HK-2 (cell line): ENCODE data around the gene NEDD4L.

ENCODE experiments used
- DNase-seq: peaks from one replicate; pipeline ENCODE4 v3.0.0-alpha.2; 2018; ENCODE audit not compliant: unreplicated experiment

NEDD4L gene

GRCh38 chr18:58316396-58317342 is 272.6 kb downstream of the NEDD4L start:
- DNase-seq = no peak

GRCh38 chr18:58319719-58320118 is 275.7 kb downstream of the NEDD4L start:
- no peak for DNase-seq

- DNase-seq = no peak
These were observed 277.0 kb downstream of the NEDD4L start for GRCh38 chr18:58320907-58321561.

GRCh38 chr18:58321986-58322385 is 278.0 kb downstream of the NEDD4L start:
- DNase-seq = peak; percentile 38

GRCh38 chr18:58322464-58322863 is 278.4 kb downstream of the NEDD4L start:
- DNase-seq = no peak

- DNase-seq = no peak
These were observed 280.1 kb downstream of the NEDD4L start for GRCh38 chr18:58323866-58324762.

- no peak for DNase-seq
These were observed 280.9 kb downstream of the NEDD4L start for GRCh38 chr18:58324824-58325480.

- no peak for DNase-seq
These were observed 281.5 kb downstream of the NEDD4L start for GRCh38 chr18:58325494-58325893.

GRCh38 chr18:58334061-58334460 is 290.0 kb downstream of the NEDD4L start:
- DNase-seq = no peak

GRCh38 chr18:58335223-58335622 is 291.2 kb downstream of the NEDD4L start:
- no peak for DNase-seq

- DNase-seq = no peak
These were observed 291.8 kb downstream of the NEDD4L start for GRCh38 chr18:58335821-58336220.

GRCh38 chr18:58336605-58337004 is 292.6 kb downstream of the NEDD4L start:
- DNase-seq = no peak

- no peak for DNase-seq
These were observed 293.3 kb downstream of the NEDD4L start for GRCh38 chr18:58337285-58337684.

- DNase-seq = no peak
These were observed 293.7 kb downstream of the NEDD4L start for GRCh38 chr18:58337686-58338085.

- DNase-seq = no peak
These were observed 294.1 kb downstream of the NEDD4L start for GRCh38 chr18:58338141-58338540.

GRCh38 chr18:58338961-58339592 is 295.1 kb downstream of the NEDD4L start:
- DNase-seq = no peak

GRCh38 chr18:58339890-58340289 is 295.9 kb downstream of the NEDD4L start:
- DNase-seq = no peak

- no peak for DNase-seq
These were observed 297.9 kb downstream of the NEDD4L start for GRCh38 chr18:58341916-58342315.

- no peak for DNase-seq
These were observed 300.1 kb downstream of the NEDD4L start for GRCh38 chr18:58344080-58344670.

- DNase-seq = no peak
These were observed 300.9 kb downstream of the NEDD4L start for GRCh38 chr18:58344861-58345463.
